ENCODE measurements around the gene OR4D11.
"Not testable (repeated sequence)": the region's sequence is repeated elsewhere in the genome, so short reads cannot be mapped to it uniquely, and the experiment has no call there.

Gene OR4D11

DNA sequence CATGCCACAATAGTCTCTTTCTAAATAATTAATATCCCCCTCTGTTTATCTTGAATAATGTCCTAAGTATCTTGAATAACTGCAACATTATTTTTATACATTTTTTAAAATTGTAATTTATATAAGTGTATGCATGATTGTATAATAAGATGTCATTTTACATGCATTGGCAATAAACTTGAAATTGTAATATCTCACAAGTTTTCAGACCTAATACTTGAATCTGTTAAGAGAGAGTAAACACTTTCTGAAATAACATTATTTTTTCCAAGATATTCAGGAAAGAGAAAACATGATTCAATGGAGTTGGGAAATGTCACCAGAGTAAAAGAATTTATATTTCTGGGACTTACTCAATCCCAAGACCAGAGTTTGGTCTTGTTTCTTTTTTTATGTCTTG, at the start of gene OR4D11:
OR4D11 (plus strand) TSS at position 301 of the 400 bp plus-strand sequence; CDS start at position 301, 0 bp downstream.
- no peak for DNase-seq (ENCODE audit: extremely low read depth in 1 of 2, low read depth in 1 of 2)

DNA sequence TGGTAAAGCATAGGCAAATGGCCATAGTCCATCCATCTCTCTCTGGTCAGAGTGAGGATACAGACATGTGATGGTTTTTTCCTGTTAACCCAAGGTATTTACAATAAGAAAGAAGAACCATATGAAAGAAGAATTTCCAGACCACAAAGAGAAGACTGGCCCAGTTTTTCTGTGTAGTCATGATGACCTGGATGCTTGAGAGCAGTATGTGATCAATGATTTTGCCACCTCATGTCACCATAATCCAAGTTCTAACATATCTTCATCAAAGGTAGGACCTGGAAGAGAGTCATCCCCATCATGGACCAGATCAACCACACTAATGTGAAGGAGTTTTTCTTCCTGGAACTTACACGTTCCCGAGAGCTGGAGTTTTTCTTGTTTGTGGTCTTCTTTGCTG, 46.7 kb upstream of the OR4D11 start, which contains the start of gene OR4D6:
OR4D6 (plus strand) TSS at position 301 of the 400 bp plus-strand sequence; CDS start at position 301, 0 bp downstream.
- DNase-seq (ENCODE audit: extremely low read depth in 1 of 2, low read depth in 1 of 2) = no peak

DNA sequence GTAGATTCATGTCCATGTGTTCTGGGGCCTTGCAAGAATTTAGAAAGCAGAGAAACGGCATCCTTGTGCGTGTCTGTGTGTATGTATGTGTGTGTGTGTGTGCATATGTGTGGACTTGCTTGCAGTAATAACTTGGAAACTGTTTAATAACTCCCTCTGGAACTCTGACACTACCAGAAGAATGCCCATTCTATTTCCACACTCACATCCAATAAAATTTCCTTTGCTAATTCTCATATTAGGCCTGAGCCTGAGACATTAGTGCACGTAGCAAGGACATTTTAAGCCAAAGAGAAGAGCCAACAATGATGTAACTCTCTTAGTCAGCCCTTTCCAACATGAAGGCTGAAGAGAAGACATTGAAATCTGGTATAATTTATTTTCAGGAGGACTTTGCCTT, 43.5 kb upstream of the OR4D11 start:
- DNase-seq (ENCODE audit: extremely low read depth in 1 of 2, low read depth in 1 of 2) = no peak

DNA sequence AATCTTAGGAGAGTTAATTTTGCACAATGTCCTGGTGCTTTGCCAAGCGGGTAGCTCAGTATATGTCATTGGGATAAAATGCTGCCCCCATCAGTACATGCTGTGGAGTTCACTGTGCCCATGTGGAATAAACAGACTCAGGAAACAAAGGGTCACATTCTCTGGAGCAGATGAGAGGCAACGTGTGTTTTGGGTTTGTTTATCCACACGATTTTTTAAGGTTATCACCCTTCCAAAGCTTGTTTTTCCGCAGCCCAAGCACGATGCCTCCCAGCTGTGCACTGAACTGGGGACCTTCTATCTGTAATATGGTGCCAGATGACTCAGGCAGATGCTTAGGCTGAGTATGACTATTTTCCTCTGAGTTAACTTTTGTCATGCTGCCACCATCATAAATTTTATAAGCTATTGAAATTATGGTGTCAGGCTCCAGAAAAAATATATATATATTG, 40.2 kb upstream of the OR4D11 start:
- DNase-seq (ENCODE audit: extremely low read depth in 1 of 2, low read depth in 1 of 2) = no peak

DNA sequence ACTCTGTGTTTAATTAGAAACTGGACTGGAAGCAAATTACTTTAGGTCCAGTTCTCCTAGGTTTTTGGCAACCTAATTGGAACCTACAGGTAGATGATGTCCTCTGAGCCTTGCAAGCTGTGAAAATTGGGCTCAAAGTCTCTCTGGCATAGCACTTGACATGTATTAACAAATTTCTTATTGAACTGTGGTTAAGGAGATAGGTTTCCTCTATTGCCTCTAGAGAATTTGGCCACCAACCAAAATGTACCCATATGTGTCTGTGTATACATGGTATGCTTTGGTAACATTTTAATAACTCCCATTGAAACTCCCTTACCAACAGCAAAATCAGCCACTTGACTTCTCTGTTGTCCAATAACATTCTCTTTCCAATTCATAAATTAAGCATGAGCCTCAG, 30.4 kb upstream of the OR4D11 start, which contains the start of gene OR4D10:
OR4D10 (plus strand) TSS at position 301 of the 400 bp plus-strand sequence. CDS start 4,115 bp downstream, outside the sequence.
- no peak for DNase-seq (ENCODE audit: extremely low read depth in 1 of 2, low read depth in 1 of 2)

DNA sequence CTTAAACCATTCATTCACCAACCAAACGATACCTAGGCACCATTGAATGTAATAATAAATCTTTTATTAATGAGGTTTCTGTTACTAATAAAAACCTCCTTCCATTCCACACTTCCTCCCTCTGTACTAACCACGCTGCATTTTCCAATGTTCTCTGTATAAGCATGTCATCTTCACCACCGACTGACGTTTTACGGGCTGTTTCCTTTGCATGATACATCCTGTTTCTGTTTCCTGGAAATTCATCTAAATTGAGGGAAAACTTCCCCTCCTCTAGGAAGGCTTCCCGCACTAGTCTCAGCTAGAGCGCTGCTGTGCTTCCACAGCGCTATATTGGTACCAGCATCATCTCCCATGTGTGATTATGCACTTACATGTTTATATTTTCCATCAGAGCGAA, 28.2 kb upstream of the OR4D11 start:
- no peak for DNase-seq (ENCODE audit: extremely low read depth in 1 of 2, low read depth in 1 of 2)

DNA sequence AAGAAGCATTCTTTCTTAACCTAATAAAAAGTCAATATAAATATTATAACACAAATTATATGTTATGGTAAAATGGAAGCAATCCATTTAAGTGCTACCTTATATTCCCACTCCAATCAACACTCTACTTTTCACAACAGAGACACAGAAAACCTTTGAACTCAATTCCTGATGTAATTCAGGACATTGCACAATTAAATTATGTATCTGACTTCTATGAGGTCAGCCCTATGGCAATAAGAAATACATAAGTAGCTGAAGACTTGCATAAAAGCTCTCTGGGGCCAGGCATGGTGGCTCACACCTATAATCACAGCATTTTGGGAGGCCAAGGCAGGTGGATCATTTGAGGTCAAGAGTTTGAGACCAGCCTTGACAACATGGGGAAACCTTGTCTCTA, 23.5 kb upstream of the OR4D11 start:
- no peak for DNase-seq (ENCODE audit: extremely low read depth in 1 of 2, low read depth in 1 of 2)

DNA sequence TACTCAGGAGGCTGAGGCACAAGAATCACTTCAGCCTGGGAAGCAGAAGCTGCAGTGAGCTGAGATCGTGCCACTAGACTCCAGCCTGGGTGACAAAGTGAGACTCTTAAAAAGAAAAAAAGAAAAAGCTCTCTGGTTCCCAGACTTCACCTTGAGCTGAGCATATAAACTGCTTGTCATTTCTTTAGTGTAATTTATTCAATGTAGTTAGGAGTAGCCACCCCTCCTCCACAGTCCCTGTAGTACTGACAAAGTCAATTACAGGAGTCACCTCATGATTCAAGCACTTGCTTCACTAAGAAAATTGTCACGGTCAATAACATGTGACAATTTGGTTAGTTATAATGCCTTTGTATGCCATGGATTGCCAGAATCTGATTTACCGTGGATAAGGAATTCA, 23.0 kb upstream of the OR4D11 start:
- no peak for DNase-seq (ENCODE audit: extremely low read depth in 1 of 2, low read depth in 1 of 2)

DNA sequence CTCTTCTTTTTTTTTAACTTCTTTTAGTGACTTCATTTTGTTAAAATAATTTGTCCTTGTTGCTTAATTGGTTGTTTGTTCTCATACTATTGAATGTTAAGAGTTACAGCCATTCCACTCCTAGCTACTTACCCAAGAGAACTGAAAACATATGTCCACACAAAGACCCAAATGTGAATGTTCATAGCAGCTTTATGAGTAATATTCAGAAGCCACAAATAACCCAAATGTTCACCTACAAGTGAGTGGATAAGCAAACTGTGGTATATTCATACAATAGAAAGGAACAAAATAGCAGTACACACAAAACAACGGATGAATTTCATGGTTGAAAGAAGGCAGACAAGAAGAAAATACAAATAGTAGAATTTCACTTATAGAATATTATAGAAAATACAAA, 1.4 kb upstream of the OR4D11 start:
- DNase-seq (ENCODE audit: extremely low read depth in 1 of 2, low read depth in 1 of 2) = no peak

DNA sequence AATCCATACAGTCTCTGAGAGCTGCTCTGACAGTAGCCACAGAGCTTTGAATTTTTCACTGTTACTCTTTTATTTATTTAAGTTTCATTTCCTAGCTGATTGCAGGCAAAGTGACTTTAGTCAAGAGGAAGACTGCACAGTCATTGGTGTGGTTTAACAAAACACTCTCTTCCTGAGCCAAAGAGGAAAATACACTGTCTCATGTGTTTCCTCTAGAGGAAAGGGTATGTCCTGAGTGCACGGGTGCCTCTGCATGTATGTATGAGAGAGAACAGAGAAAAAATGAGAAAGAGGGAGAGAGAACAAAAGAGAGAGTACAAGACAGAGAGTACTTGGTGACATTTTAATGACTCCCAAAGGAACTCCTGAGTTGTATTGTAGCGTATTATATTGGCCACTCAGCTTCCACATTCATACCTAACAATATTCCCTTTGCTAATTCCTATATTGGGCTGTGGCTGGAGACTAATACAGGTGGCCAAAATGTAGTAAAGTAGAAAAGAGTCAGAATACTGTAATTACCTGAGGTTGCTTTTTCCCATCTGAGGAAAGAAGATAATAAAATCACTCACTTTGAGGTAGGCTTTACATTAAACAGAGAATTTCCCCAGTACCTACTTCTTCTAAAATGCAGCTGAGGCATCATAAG, 7.7 kb downstream of the OR4D11 start, which contains the start of gene OR4D9:
OR4D9 (plus strand) TSS at position 599 of the 649 bp plus-strand sequence. CDS start 3,374 bp downstream, outside the sequence.
- no peak for DNase-seq (ENCODE audit: extremely low read depth in 1 of 2, low read depth in 1 of 2)

DNA sequence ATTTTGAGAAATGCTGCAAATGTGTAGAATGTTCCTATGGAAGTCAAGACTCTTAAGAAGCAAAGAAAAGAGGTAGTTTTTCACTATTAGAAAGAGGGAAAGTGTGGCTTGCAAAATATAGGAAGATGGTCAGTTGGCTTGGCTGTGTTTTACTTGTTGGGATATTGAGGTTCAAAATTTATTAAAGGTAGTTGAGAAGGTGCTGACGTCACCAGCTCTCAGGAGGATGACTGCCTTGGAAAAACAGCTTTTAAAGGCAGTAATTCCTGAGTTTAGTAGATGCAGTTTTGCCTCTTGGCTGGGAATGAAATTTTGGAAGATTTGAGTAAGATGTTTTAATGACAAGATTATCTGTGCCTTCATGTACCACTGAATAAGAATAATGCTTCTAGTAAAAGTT, 8.3 kb downstream of the OR4D11 start:
- DNase-seq (ENCODE audit: extremely low read depth in 1 of 2, low read depth in 1 of 2) = no peak

DNA sequence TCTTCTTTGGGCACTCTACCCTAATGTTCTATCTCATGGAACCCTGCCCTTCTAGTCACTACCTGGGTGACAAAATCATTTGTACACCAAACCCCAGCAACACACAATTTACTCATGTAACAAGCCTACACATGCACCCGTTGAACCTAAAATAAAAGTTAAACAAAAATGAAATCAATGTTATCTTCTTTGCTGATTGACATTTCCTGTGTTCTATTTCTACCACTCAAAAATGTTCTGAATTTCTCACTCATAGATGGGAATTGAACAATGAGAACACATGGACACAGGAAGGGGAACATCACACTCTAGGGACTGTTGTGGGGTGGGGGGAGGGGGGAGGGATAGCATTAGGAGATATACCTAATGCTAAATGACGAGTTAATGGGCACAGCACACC, 16.8 kb downstream of the OR4D11 start:
- not testable (repeated sequence) for DNase-seq (ENCODE audit: extremely low read depth in 1 of 2, low read depth in 1 of 2)

DNA sequence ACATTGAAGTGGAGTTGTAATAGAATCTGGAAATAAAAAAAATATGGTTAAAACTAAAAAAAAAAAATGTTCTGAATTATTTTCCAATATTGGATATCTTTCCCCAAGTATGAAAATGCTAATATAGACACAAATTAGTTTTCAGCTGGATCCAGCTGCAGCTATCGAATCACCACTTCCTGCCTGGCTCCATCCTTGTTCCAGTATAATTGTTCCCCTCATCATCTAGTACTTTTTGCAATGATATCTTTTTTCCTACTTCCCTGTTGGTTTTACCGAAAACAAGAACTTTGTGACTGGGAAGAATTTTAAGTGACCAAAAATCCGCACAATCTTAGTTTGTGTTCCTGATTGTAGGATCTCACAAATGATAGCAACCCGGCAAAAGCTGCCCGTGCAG, 17.4 kb downstream of the OR4D11 start:
- DNase-seq (ENCODE audit: extremely low read depth in 1 of 2, low read depth in 1 of 2) = no peak

DNA sequence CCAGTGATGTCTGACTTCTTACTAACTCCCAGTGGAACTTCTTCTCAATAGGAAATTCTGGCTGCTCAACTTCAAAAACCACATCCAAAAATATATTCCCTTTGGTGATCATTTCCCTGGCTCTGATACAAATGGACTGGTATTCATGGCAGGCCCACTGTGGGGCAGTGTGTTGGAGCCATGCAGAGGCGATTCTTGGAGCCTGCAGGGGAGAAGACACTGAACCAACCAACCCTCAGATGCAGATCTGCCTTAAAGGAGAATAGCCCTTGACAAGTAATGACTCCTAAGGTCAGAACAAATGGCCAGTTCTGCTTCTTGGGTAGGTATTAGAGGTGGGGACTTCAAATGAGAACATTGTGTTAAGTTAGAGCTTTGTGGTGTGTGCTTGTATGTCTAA, 20.2 kb downstream of the OR4D11 start:
- DNase-seq (ENCODE audit: extremely low read depth in 1 of 2, low read depth in 1 of 2) = no peak

DNA sequence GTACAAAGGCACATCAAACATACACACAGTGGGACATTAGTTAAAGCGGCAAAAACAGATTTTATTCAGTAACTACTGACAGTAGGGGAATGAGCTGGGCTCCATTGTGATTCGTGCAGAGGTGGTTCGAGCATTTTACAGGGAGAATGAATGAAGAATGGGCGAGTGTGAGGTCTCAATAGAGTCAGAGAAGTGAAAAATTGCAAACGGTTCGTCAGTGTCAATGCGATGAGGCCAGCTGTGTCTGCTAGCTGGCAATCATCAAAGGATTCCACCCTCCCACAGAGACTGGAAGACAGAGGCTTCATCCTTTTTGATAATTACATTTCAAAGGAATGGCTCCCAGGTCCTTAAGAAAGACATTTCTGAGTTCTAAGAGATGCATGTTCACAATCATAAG, 25.3 kb downstream of the OR4D11 start:
- DNase-seq (ENCODE audit: extremely low read depth in 1 of 2, low read depth in 1 of 2) = no peak

DNA sequence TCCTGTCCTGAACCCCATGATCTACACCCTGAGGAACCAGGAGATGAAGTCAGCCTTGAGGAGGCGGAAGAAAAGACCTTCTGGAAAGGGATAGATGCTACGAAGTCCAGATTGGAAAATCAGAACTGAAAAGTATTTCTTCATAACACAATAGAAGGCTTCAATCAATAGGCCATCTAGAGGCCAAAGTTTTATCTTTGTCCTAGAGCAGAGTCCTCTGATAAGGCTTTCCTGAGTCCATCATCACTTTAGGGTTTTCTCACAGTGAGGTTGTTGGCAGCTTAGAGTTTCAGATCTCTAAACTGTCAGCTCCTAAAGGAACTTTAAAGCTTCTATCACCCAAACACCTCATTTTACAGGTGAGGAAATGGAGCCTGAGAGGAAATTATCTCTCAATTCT, 29.2 kb downstream of the OR4D11 start:
- DNase-seq (ENCODE audit: extremely low read depth in 1 of 2, low read depth in 1 of 2) = no peak

DNA sequence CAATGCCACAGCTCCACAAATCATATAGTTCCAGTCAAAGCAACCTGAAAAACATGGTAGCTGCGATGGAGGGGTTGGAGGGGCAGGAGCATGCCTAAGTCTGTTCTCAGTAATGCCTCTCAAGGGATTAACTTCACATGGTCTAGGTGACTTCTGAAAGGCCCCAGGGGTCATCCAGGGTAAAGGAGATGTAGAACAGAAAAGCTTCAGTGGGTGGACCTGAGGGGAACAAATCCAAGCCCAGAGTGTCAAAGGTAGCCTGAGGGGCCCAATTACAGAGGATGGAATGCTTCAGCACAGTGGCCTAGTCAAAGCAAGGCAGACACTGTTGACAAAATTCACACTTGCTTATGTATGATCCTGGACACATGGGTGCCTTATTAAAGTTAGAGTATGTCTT, 31.3 kb downstream of the OR4D11 start:
- DNase-seq (ENCODE audit: extremely low read depth in 1 of 2, low read depth in 1 of 2) = no peak

DNA sequence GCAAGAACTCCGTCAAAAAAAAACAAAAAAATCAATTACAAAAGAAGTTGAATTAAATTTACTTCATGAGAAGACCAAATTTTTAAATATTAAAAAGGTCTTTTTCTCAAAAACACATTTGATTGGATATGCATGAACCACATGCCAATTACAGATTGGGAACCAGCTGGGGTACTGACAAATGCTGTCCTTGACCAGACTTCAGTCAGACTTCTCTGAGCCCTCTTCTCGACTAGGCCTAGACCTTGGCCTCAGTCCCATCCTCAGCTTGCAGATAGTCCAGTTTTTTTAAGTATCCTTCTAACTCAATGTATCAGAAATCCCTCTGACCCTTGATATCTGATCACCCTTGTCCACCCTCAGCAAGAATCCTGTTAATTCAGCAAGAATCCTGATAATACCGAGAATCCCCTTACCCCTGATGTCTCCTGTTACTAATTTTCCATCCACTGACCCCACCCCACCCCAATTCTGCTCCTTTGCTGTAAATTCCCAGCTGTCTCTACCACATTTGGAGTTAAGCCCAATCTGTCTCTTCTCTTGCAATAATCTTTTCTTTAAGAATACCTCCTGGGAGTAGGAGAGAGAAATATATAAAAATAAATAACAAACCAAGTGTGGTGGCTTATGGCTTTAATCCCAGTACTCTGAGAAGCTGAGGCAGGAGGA, 38.9 kb downstream of the OR4D11 start:
- DNase-seq (ENCODE audit: extremely low read depth in 1 of 2, low read depth in 1 of 2) = no peak

DNA sequence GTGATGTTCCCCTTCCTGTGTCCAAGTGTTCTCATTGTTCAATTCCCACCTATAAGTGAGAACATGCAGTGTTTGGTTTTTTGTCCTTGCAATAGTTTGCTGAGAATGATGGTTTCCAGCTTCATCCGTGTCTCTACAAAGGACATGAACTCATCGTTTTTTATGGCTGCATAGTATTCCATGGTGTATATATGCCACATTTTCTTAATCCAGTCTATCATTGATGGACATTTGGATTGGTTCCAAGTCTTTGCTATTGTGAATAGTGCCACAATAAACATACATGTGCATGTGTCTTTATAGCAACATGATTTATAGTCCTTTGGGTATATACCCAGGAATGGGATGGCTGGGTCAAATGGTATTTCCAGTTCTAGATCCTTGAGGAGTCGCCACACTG, 40.3 kb downstream of the OR4D11 start:
- DNase-seq (ENCODE audit: extremely low read depth in 1 of 2, low read depth in 1 of 2) = not testable (repeated sequence)

DNA sequence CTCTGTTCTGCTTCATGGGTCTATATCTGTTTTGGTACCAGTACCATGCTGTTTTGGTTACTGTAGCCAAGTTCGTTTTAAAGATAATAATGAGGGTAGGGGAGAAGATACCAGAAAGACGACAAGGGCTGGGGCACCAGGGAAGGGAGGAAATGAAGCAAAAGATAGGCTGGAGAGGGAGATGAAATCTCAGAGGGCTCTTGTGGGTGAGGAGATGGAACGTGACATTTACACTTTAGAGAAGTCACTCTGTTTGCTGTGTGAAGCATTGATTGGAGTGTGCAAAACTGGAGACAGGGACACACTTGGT, 41.4 kb downstream of the OR4D11 start:
- no peak for DNase-seq (ENCODE audit: extremely low read depth in 1 of 2, low read depth in 1 of 2)

DNA sequence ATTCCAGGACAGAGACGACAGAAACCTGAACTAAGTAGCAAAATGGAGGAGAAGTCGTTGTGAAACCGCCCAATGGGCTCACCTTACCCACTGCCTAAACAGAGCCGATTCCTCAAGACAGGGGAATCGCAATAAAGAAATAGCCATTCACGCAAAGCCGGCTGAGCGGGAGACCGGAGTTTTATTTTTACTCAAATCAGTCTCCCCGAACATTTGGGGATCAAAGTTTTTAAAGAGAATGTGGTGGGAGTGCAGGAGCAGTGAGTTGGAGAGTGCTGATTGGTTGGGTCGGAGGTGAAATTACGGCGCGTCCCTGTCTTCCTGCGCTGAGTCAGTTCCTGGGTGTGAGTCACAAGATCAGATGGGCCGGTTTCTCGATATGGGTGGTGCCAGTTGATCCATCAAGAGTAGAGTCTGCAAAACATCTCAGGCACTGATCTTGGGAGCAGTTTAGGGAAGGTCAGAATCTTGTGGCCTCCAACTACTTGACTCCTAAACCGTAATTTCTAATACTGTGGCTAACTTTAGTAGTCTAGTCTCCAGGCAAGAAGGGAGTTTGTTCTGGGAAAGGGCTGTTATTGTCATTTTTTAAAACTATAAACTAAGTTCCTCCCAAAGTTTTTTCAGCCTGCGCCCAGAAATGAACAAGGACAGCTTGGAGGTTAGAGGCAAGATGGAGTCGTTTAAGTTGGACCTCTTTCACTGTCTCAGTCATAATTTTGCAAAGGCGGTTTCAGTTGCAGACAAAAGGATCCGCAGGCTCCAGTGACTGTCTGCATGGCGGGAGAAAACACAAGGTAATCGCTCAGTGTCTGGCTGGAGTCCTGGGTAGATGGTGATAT, 42.0 kb downstream of the OR4D11 start:
- no peak for DNase-seq (ENCODE audit: extremely low read depth in 1 of 2, low read depth in 1 of 2)
